VCaP (cell line): ENCODE data around the gene TNFSF12.

Source experiments
- H3K27ac ChIP-seq: fragments of 450-650 bp; 2 replicates; pipeline ENCODE4 v1.5.1; 2017
- TF ChIP-seq, protein P1 (sequence below): fragments of 450-650 bp; conservative IDR thresholded peaks from 2 replicates; pipeline ENCODE4 v1.5.1; 2017; ENCODE audit warnings: mild to moderate bottlenecking, moderate library complexity

Gene TNFSF12

DNA sequence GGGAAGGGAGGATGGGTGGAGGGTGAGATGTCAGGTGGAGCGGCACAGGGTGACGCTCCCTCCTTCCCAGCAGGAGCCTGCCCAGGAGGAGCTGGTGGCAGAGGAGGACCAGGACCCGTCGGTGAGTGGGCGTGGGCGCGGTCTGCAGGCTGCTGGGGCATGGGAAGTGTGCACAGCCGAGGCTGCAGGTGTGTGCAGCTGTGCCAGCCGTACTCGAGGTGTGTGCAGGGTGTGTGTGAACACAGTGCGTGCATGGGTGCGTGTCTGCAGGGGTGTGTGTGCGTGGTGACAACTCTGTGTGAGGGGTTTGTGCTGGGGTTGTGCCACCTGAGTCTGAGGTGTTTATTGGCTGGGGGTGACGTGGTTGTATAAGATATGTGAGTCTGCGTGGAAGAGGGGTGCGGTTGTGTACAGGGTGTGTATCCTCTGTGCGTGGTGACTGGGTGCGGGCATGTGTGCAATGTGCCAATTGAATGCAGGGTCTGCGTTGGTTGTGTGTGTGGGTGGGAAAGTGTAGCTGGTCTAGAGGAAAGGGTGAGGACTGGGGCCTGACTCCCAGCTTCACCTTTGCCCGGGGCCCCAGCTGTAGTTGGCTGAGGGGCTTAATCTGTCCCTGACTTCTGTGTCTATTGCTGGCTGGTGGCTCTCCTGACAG lies 670 bp downstream of the TNFSF12 start:
- TF ChIP-seq, protein P1, sequence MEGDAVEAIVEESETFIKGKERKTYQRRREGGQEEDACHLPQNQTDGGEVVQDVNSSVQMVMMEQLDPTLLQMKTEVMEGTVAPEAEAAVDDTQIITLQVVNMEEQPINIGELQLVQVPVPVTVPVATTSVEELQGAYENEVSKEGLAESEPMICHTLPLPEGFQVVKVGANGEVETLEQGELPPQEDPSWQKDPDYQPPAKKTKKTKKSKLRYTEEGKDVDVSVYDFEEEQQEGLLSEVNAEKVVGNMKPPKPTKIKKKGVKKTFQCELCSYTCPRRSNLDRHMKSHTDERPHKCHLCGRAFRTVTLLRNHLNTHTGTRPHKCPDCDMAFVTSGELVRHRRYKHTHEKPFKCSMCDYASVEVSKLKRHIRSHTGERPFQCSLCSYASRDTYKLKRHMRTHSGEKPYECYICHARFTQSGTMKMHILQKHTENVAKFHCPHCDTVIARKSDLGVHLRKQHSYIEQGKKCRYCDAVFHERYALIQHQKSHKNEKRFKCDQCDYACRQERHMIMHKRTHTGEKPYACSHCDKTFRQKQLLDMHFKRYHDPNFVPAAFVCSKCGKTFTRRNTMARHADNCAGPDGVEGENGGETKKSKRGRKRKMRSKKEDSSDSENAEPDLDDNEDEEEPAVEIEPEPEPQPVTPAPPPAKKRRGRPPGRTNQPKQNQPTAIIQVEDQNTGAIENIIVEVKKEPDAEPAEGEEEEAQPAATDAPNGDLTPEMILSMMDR: 0 out of 2 replicates have a peak, but pooled peaks have one; percentile 0
- peak overlapping the region; percentile 68 for H3K27ac ChIP-seq

DNA sequence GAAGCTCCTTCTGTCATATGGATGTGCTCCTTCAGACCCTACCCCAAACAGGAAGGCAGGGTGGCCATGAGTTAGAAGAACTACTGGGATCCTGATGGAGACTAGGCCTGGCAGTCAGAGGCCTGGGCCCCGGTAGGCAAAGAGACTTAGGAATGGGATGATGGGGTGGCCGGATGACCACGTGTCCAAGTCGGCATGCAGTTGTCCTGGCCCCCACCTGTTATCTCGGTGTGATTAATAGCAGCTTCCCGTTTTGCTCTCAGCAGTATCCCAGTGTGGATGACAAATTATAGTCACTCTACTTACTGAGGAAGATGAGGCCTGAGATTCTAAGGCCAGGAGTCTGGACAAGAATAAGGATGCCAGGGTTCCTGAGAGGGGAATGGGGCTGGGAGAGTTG lies 1.5 kb downstream of the TNFSF12 start:
- TF ChIP-seq, protein P1: no peak
- no peak overlapping the region for H3K27ac ChIP-seq

DNA sequence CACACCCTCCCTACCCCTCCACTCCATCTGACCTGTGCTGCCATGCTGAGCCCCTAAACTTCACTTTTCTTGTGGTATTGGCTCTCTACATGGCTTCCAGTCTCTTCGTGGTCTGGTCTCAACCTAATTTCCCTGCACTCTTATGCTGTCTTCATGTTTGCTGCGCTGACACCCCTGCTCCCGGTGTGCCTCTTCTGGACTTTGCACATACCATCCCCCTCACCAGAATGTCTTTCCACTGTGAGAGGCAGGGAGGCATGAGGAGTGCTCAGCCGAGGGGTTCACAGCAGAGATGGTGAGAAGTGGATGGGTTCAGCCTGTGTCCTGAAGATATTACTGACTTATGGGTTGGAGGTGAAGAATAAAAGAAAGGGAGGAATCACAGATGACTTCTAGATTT lies 2.5 kb downstream of the TNFSF12 start:
- no peak overlapping the region for H3K27ac ChIP-seq
- TF ChIP-seq, protein P1: no peak

DNA sequence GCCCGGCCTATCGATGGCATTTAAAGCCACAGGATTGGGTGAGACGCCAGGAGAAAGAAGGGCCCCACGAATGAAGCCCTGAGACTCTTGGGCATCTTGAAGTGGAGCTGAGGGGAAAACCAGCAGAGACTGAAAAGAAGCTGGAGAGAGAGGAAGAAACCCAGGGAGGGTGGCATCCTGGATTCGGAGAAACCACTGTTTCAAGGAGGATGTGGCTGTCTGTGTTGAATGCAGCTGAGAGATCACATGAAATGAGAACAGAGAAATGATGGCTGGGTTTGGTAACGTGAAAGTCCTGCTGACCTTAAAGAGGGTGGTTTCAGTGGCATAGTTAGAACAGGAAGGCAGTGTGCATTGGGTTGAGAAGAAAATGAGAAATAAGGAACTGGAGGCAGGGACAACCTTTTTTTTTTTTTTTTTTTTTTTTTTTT lies 3.8 kb downstream of the TNFSF12 start:
- no peak overlapping the region for H3K27ac ChIP-seq
- TF ChIP-seq, protein P1: no peak

DNA sequence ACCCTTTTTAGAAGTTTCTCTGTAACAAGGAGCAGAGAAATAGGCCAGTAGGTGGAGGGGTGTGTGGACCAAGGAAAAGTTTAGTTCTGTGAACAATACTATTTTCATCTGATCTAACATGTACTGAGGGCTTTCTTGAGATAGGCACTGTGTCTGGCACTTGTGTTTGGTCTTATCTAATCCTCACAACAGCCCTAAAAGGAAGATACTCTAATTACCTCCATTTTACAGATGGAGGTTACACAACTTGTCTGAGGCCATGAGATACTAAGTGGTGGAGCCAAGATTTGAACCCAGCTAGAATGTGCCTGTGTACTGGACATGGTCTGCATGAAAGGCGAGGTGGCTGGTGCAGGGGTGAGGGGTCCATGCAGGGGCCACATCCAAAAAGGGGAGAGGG lies 4.5 kb downstream of the TNFSF12 start:
- TF ChIP-seq, protein P1: no peak

DNA sequence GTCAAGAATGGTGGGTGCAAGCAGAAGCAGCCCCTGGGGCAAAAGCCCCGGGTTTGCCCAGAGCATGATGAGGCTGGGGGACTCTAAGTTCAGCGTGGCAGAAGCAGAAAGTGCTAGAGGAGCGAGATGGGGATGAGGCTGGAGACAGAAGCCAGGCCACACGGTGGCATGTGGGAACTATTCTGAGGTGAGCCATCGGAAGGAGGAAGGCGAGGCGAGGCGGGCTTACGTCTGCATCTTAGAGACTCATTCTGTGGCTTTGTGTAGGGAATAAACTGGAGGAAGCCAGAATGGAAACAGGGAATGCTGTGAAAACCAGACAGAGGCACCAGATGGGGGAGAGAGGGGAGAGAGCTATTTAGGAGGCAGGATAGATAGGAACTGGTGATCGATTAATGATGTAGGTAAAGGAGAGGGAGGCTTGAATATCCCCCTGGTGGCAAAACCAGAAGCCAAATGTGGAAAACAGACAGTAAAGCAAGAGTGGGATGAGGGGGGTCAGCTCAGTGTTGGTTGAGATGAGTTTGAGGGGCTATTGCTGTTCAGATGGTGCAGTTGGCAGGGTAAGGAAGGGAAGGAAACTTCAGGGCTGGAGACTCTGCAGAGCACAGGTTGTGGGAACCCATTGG lies 6.6 kb downstream of the TNFSF12 start:
- TF ChIP-seq, protein P1: no peak
- no peak overlapping the region for H3K27ac ChIP-seq

More for the DNA sequence above, 4.5 kb downstream of the TNFSF12 start:
- H3K27ac ChIP-seq: no peak overlapping the region

DNA sequence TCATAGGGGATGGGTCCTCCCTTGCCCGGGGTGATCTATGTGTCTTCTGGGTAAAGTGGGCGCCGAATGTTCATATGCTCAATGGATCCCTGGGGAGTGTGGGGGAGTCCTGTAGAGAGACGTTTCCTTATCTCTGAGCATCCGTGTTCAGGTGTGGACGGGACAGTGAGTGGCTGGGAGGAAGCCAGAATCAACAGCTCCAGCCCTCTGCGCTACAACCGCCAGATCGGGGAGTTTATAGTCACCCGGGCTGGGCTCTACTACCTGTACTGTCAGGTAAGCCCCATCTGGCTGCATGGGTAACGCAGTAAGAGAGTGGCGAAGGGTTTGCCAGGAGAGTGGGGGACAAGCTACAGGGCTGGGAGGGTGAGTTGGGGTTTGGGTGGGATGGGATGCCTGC lies 7.8 kb downstream of the TNFSF12 start:
- peak overlapping the region; percentile 87 for H3K27ac ChIP-seq
- TF ChIP-seq, protein P1: no peak
